Esophagus squamous epithelium (tissue), 5 donors: ENCODE measurements around the gene ABCC2. TPM values are rescaled to one million over a fixed set of nuclear protein-coding genes. Genes with fewer than 3 reads are reported as not detected.

Experiments used
- DNase-seq: peaks from one replicate; lab custom pipeline; 2025; lab: John Stamatoyannopoulos, UW
- H3K27ac ChIP-seq, 4 donors: fragments of 200-600 bp; sonication (generic); one replicate each; pipeline ENCODE4 v1.5.1; 2016 to 2019; ENCODE audit warnings: mild to moderate bottlenecking in 1 of 4
- H3K27me3 ChIP-seq, 4 donors: fragments of 200-600 bp; sonication (generic); 1 replicate in 3 of 4; 2 replicates in 1 of 4; pipeline versions ENCODE4 v1.5.1 to v1.6.0; 2017 to 2021; ENCODE audit warnings: antibody characterized with exemption in 1 of 4
- H3K36me3 ChIP-seq, 3 donors: fragments of 200-600 bp; sonication (generic); one replicate each; pipeline ENCODE4 v1.5.1; 2016 to 2019
- H3K4me1 ChIP-seq, 3 donors: fragments of 200-600 bp; sonication (generic); one replicate each; pipeline ENCODE4 v1.5.1; 2017 to 2019
- H3K4me3 ChIP-seq, 4 donors: fragments of 200-600 bp; sonication (generic); 1 replicate in 3 of 4; 2 replicates in 1 of 4; pipeline ENCODE4 v1.5.1; 2016 to 2019; ENCODE audit warnings: mild to moderate bottlenecking in 2 of 4, moderate library complexity in 1 of 4
- H3K9me3 ChIP-seq, 3 donors: fragments of 200-600 bp; sonication (generic); one replicate each; pipeline ENCODE4 v1.5.1; 2016 to 2019
- CTCF ChIP-seq, 6 experiments: fragments of 450-650 bp in 4 of 6; fragments of 200-600 bp in 2 of 6; sonication (generic) in 2 of 6; IDR thresholded peaks; one replicate each; pipeline ENCODE4 v1.5.1; 2016 to 2019; ENCODE audit warnings: antibody characterized with exemption in 6 of 6, mild to moderate bottlenecking in 4 of 6, moderate library complexity in 4 of 6
- POLR2A ChIP-seq, 4 donors: fragments of 450-650 bp; IDR thresholded peaks; one replicate each; pipeline ENCODE4 v1.6.1; 2017; ENCODE audit warnings: antibody characterized with exemption in 4 of 4, mild to moderate bottlenecking in 4 of 4, moderate library complexity in 3 of 4
- WGBS, 2 donors: methylation state at CpG; one replicate each; pipeline ENCODE4 v1.1.5; 2018; 5-methylcytosine and 5-hydroxymethylcytosine counted together
- intact Hi-C: fragments of 100-400 bp; cut with DNase I; formaldehyde crosslinking; loops from one replicate; pipeline ENCODE4 v1.15.0; 2022
- total RNA-seq, 4 donors: library from RNA; depleted of rRNA; stranded (reverse); fragments of >200 nt; gene quantifications; one replicate each; pipeline ENCODE4 v1.1.0, GENCODE V29; 2016
- donor health status: DM: yes; HTN: yes; CAD: no.

The ABCC2 gene
- total RNA-seq, 4 donors from 2014 or later = 0.61 to 2.2 (median 1.1) TPM

- TF ChIP-seq CTCF (IDR thresholded peaks at IDR 0.05) = no peak
- no peak for TF ChIP-seq POLR2A (IDR thresholded peaks at IDR 0.05)
- Histone ChIP-seq H3K27me3 (no peaks in the 10 kb centered on the region), H3K4me1 (peaks cover 0 to 22% (median 6%) of the 10 kb centered on the region in 3 donors), H3K36me3 (peaks cover 5 to 53% (median 6%) of the 10 kb centered on the region in 3 donors), H3K4me3 (no peak overlapping the region), H3K27ac (no peak overlapping the region), H3K9me3 (no peaks in the 10 kb centered on the region)
- intact Hi-C loops = no loop called here
- DNase-seq = no peak
Observed at GRCh38 chr10:99761365-99761764, 21.1 kb upstream of the ABCC2 start.

- intact Hi-C loops = no loop called here
- Histone ChIP-seq H3K27me3 (no peaks in the 10 kb centered on the region), H3K4me1 (no peaks in the 10 kb centered on the region), H3K27ac (no peak overlapping the region), H3K4me3 (no peak overlapping the region), H3K36me3 (peaks cover 0 to 10% (median 0%) of the 10 kb centered on the region in 3 donors), H3K9me3 (no peaks in the 10 kb centered on the region)
- no peak for DNase-seq
- TF ChIP-seq CTCF (IDR thresholded peaks at IDR 0.05) (no peak), POLR2A (IDR thresholded peaks at IDR 0.05) (no peak)
- WGBS, 2 donors = 36 to 65% methylated on average over 4 of the region's 4 CpGs
Observed at GRCh38 chr10:99765672-99766301, 16.7 kb upstream of the ABCC2 start.

- no peaks in the 10 kb centered on the region for H3K27me3 ChIP-seq
- H3K27ac ChIP-seq = no peak overlapping the region
- no peaks in the 10 kb centered on the region for H3K9me3 ChIP-seq
- WGBS, 2 donors = 63% methylated on average over 6 to 8 of the region's 8 CpGs
- TF ChIP-seq CTCF (IDR thresholded peaks at IDR 0.05) (no peak), POLR2A (IDR thresholded peaks at IDR 0.05) (no peak)
- no peak for DNase-seq
- intact Hi-C loops = no loop called here
- H3K4me3 ChIP-seq = no peak overlapping the region
- no peaks in the 10 kb centered on the region for H3K4me1 ChIP-seq
- H3K36me3 ChIP-seq = peaks cover 0 to 7% (median 0%) of the 10 kb centered on the region in 3 donors
Observed at GRCh38 chr10:99766302-99766681, 16.1 kb upstream of the ABCC2 start.

- 47 to 54% methylated on average over 5 of the region's 5 CpGs for WGBS, 2 donors
- Histone ChIP-seq H3K4me3 (no peak overlapping the region), H3K36me3 (peaks cover 0 to 5% (median 0%) of the 10 kb centered on the region in 3 donors), H3K27me3 (no peaks in the 10 kb centered on the region), H3K4me1 (no peaks in the 10 kb centered on the region), H3K9me3 (no peaks in the 10 kb centered on the region), H3K27ac (no peak overlapping the region)
- intact Hi-C loops = no loop called here
- TF ChIP-seq POLR2A (IDR thresholded peaks at IDR 0.05) (no peak), CTCF (IDR thresholded peaks at IDR 0.05) (no peak)
- DNase-seq = no peak
Observed at GRCh38 chr10:99767901-99768300, 14.5 kb upstream of the ABCC2 start.

- TF ChIP-seq POLR2A (IDR thresholded peaks at IDR 0.05) (no peak), CTCF (IDR thresholded peaks at IDR 0.05) (no peak)
- 44 to 47% methylated on average over 2 of the region's 2 CpGs for WGBS, 2 donors
- Histone ChIP-seq H3K4me3 (no peak overlapping the region), H3K27ac (no peak overlapping the region), H3K9me3 (no peaks in the 10 kb centered on the region), H3K36me3 (no peaks in the 10 kb centered on the region), H3K27me3 (no peaks in the 10 kb centered on the region), H3K4me1 (no peaks in the 10 kb centered on the region)
- no peak for DNase-seq
- intact Hi-C loops = no loop called here
Observed at GRCh38 chr10:99768556-99768955, 13.9 kb upstream of the ABCC2 start.
